K562 (cell line): Measurements from ENCODE around the gene MARCHF3. TPM values are rescaled to one million over a fixed set of nuclear protein-coding genes. Genes with fewer than 3 reads are reported as not detected.

ENCODE experiments used
- ATAC-seq: fragments of 200-7000 bp; cut with Tn5 transposase; 3 replicates; pipeline ENCODE4 v1.9.1; 2020; ENCODE audit warnings: moderate library complexity
- BruUV-seq: library from RNA; stranded (reverse); fragments of 400-500 nt; replicated peaks from 2 replicates; lab custom pipeline; 2021; lab: Mats Ljungman, UMichigan
- CTCF ChIA-PET: fragments of 300-600 bp; formaldehyde crosslinking; extraction: SDS; loops from one replicate; lab custom pipeline; 2021; ENCODE audit warnings: low intra/inter-chr PET ratio; lab: Yijun Ruan, JAX
- POLR2A ChIA-PET: fragments of 300-600, 350-650 bp; sonication (Branson Sonifier 250); formaldehyde crosslinking; extraction: SDS; loops from one replicate; lab custom pipeline; 2021; ENCODE audit warnings: antibody characterized with exemption, inconsistent platforms; lab: Yijun Ruan, JAX
- DNase-seq, 4 experiments: peaks; one replicate each; pipeline versions ENCODE4 v3.0.0 to v3.0.0-alpha.2; 2011 to 2018; ENCODE audit warnings: low spot score in 3 of 4, mixed read lengths in 3 of 4; ENCODE audit errors: extremely low read depth in 1 of 4
- FAIRE-seq: peaks from 2 replicates; lab custom pipeline; 2011; peaks lifted over from hg19 to GRCh38; lab: Jason Lieb, UNC
- H2AFZ ChIP-seq: 2 replicates; pipeline ENCODE4 v1.6.0; 2011; ENCODE audit warnings: low read depth, low read length, control low read depth, inconsistent platforms
- H3K27ac ChIP-seq: fragments of 200-600 bp; 3 replicates; pipeline ENCODE4 v1.8.0; 2011; ENCODE audit warnings: low read depth, mild to moderate bottlenecking, control low read depth, inconsistent platforms, low read length, moderate library complexity, mixed read lengths; ENCODE audit errors: extremely low read depth
- H3K27me3 ChIP-seq, 2 experiments: fragments of 300-600 bp in 1 of 2; 2 replicates in 1 of 2; 3 replicates in 1 of 2; pipeline versions ENCODE4 v1.6.0 to v1.8.0; 2011; ENCODE audit warnings: inconsistent platforms in 2 of 2, low read length in 2 of 2, mild to moderate bottlenecking in 1 of 2, mixed read lengths in 1 of 2, moderate library complexity in 1 of 2; ENCODE audit not compliant: control insufficient read depth in 2 of 2, insufficient read depth in 2 of 2
- H3K36me3 ChIP-seq: fragments of 300-600 bp; 3 replicates; pipeline ENCODE4 v1.8.0; 2011; ENCODE audit warnings: mild to moderate bottlenecking, low read length, inconsistent platforms; ENCODE audit not compliant: control insufficient read depth, insufficient read depth
- H3K4me1 ChIP-seq, 2 experiments: fragments of 200-600 bp in 1 of 2; replicated peaks in 1 of 2; 2 replicates in 1 of 2; 3 replicates in 1 of 2; pipeline versions ENCODE4 v1.5.1 to v1.8.0; 2011; ENCODE audit warnings: inconsistent platforms in 2 of 2, low read length in 2 of 2, mild to moderate bottlenecking in 1 of 2, mixed read lengths in 1 of 2, moderate library complexity in 1 of 2; ENCODE audit not compliant: control insufficient read depth in 2 of 2, insufficient read depth in 2 of 2
- H3K4me2 ChIP-seq: 2 replicates; pipeline ENCODE4 v1.6.1; 2011; ENCODE audit warnings: low read length, control low read depth, inconsistent platforms, mixed read lengths; ENCODE audit not compliant: insufficient read depth
- H3K4me3 ChIP-seq: fragments of 200-600 bp; sonication (generic), shearing (Covaris generic); 2 replicates; pipeline ENCODE4 v1.5.1; 2016; ENCODE audit warnings: control low read depth, inconsistent platforms
- H3K79me2 ChIP-seq: fragments of 200-600 bp; 3 replicates; pipeline ENCODE4 v1.8.0; 2011; ENCODE audit warnings: low read length, inconsistent platforms; ENCODE audit not compliant: control insufficient read depth, insufficient read depth
- H3K9ac ChIP-seq, 2 experiments: 2 replicates each; pipeline versions ENCODE4 v1.6.0 to v1.6.1; 2011; ENCODE audit warnings: low read depth in 2 of 2, low read length in 2 of 2, control low read depth in 1 of 2, inconsistent platforms in 1 of 2, mild to moderate bottlenecking in 1 of 2, mixed read lengths in 1 of 2; ENCODE audit not compliant: insufficient read depth in 1 of 2
- H3K9me1 ChIP-seq: one replicate; pipeline ENCODE4 v1.6.0; 2011; ENCODE audit warnings: inconsistent platforms, mild to moderate bottlenecking, low read length, moderate library complexity; ENCODE audit not compliant: control insufficient read depth, insufficient read depth
- H3K9me3 ChIP-seq: replicated peaks from 2 replicates; pipeline ENCODE4 v1.5.1; 2011; ENCODE audit warnings: low read depth, low read length, inconsistent platforms; ENCODE audit not compliant: control insufficient read depth, insufficient read depth
- H4K20me1 ChIP-seq: replicated peaks from 2 replicates; pipeline ENCODE4 v1.6.1; 2011; ENCODE audit warnings: low read length, inconsistent platforms, mixed read lengths; ENCODE audit not compliant: control insufficient read depth, insufficient read depth
- SMAD2 ChIP-seq: fragments of 150-350 bp; IDR thresholded peaks from 2 replicates; pipeline ENCODE4 v1.6.1; 2014; ENCODE audit warnings: low read depth, mild to moderate bottlenecking, low read length
- SP2 ChIP-seq: IDR thresholded peaks from 2 replicates; pipeline ENCODE4 v1.6.1; 2011; ENCODE audit warnings: mild to moderate bottlenecking, low read depth, low read length, moderate library complexity; ENCODE audit not compliant: poor library complexity, severe bottlenecking; ENCODE audit errors: extremely low read depth
- SREBF2 ChIP-seq: sonication (generic); formaldehyde crosslinking; IDR thresholded peaks from 2 replicates; pipeline ENCODE4 v1.4.0; 2020; ENCODE audit warnings: mild to moderate bottlenecking, missing genetic modification reagents
- WGBS: fragments of 100-300 bp; shearing (Covaris generic); methylation state at CpG from one replicate; pipeline ENCODE4 v1.1.6; 2016; ENCODE audit warnings: low coverage, mixed read lengths; ENCODE audit not compliant: insufficient coverage; ENCODE audit errors: missing lambda C conversion rate; 5-methylcytosine and 5-hydroxymethylcytosine counted together
- in situ Hi-C: fragments of 300-500 bp; cut with MboI; formaldehyde crosslinking; loops from 4 replicates; pipeline ENCODE4 v1.15.0; 2018; ENCODE audit warnings: inconsistent platforms, mixed read lengths
- intact Hi-C: fragments of 100-400 bp; cut with micrococcal nuclease; formaldehyde crosslinking; loops from 2 replicates; pipeline ENCODE4 v1.14.2; 2022
- polyA plus RNA-seq, 8 experiments: library from polyadenylated mRNA; depleted of rRNA in 4 of 8; stranded (reverse) in 5 of 8; unstranded in 3 of 8; fragments of >200 nt; fragmentation: Nextera tagmentation in 2 of 8; fragmentation: Illumina TruSeq in 1 of 8; extraction: Ambion mirVana in 2 of 8; extraction: Trizol in 1 of 8; gene quantifications; 2 replicates each; pipeline versions ENCODE4 v1.2.1 to v1.2.3, GENCODE V29; 2011 to 2014; ENCODE audit warnings: inconsistent platforms in 1 of 8, missing spikeins in 1 of 8
- total RNA-seq, 7 experiments: library from RNA; depleted of rRNA in 6 of 7; stranded (reverse); fragments of >200 nt in 6 of 7; fragmentation: Illumina TruSeq in 2 of 7; extraction: Trizol in 2 of 7; gene quantifications; 2 replicates each; pipeline versions ENCODE4 v1.2.1 to v1.2.3, GENCODE V29; 2011 to 2021; ENCODE audit warnings: low replicate concordance in 1 of 7
- TF ChIP-seq, protein P1 (sequence below): fragments of 250-450 bp; sonication (Bioruptor Pico); IDR thresholded peaks from 2 replicates; pipeline ENCODE4 v1.8.0; 2021; ENCODE audit warnings: borderline replicate concordance, mild to moderate bottlenecking, moderate library complexity; ENCODE audit not compliant: poor library complexity, severe bottlenecking

The MARCHF3 gene
- total and polyA plus RNA-seq, 9 of the 15 experiments (the other 6 are each of a cell fraction or from before 2014, with no cell fraction given), result 5.6 to 37.4 (median 16.5) TPM

GRCh38 chr5:127003798-127004495 lies 26.4 kb downstream of the MARCHF3 start:
- FAIRE-seq (no peak), ATAC-seq (no peak), DNase-seq (no peak)
- intact Hi-C loops (no loop called here), in situ Hi-C loops (no loop called here)
- no TSS peak for BruUV-seq
- Histone ChIP-seq H3K9me1 (no peaks in the 10 kb centered on the region), H2AFZ (no peak overlapping the region), H3K9ac (no peak overlapping the region), H3K27ac (no peak overlapping the region), H3K36me3 (peaks cover 2% of the 10 kb centered on the region; the same call in 1 of the 3 replicates), H3K9me3 (no peaks in the 10 kb centered on the region), H3K4me2 (no peak overlapping the region), H4K20me1 (no peaks in the 10 kb centered on the region), H3K4me1 (peaks cover 5 to 32% of the 10 kb centered on the region in 2 experiments), H3K4me3 (no peak overlapping the region), H3K27me3 (no peaks in the 10 kb centered on the region), H3K79me2 (peaks cover 82% of the 10 kb centered on the region)
- WGBS, result 76% methylated on average over 7 of the region's 7 CpGs
- TF ChIP-seq SMAD2 (no peak), SREBF2 (CRISPR knock-in tag) (no peak), SP2 (no peak)
- TF ChIP-seq, protein P1, sequence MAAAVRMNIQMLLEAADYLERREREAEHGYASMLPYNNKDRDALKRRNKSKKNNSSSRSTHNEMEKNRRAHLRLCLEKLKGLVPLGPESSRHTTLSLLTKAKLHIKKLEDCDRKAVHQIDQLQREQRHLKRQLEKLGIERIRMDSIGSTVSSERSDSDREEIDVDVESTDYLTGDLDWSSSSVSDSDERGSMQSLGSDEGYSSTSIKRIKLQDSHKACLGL, result no peak
- POLR2A ChIA-PET, result interaction anchor here (0.9 to 1.2 kb wide), 4 partner anchors 10 to 193 kb away, joined by 3 to 5 read pairs (median 4); no protein-coding TSS in a partner anchor
- CTCF ChIA-PET, result no interaction called here
